NCI-H345 treated with DMSO at 0.1 percent for 48 hours (cell line): ENCODE measurements around the gene IFNA10.
"Not testable (repeated sequence)": the region's sequence is repeated elsewhere in the genome, so short reads cannot be mapped to it uniquely, and the experiment has no call there.

Source experiments
- DNase-seq: peaks from one replicate; lab custom pipeline; 2025; ENCODE audit not compliant: unreplicated experiment; lab: John Stamatoyannopoulos, UW

Gene IFNA10

DNA sequence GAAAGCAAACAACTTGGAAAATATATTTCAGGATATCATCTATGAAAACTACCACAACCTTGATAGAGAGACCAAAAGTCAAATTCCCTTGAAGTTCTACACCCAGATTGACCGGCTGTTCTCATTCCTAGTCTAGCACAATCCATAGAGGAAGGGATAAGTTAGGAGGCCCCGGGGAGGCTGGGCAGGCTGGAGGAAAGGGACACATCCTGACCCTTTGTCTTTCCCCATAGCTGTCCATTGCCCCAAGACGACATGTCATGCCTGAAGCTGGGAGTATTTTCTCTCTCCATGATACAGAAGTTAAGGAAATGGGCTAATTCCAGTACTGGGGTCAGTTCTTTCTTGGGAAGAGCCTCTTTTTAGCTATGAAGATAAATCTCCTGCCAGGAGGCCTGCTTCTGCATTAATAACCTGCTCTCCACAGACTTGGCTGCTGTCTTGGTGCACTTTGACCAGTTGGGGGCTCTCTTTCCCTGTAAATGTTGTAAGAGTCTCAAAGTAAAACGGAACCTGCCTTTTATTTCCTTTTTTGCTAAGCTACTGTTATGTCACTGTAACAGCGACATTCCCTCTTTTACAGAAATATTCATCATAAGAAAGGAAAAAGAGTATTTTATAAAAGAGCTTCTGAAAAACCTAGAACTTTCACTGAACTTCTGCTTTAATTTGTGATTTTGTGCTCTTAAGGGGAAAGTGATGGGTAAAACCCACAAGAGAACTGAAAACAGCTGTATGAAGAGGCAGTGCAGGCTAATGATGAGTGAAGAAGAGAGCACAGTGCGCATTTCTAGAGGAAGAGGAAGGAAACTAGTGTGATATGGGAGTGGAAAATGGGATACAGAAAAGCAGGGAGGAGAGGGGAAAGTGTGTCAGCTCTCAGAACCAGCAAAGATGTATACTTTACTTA lies 11.8 kb downstream of the IFNA10 start:
- not testable (repeated sequence) for DNase-seq

DNA sequence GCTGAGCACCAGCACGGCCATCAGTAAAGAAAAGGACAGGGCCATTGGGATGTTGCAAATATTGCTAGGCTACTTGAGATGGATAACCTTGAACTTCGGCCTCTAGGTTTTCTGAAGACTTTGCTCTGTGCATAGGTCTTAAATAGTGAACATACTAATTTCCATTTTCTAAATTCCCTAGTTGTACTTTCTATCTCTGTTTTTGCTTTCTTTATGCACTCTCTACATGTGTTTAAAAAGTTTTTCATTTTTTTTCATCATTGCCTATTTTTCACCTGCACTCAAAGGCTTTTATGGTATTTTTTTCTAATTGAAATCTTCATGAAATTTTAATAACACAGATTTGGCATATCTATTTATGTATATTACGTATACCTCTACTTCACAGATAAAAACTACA lies 19.5 kb downstream of the IFNA10 start, which contains the start of gene IFNA4:
TSS of gene IFNA4 (minus strand) at position 101 of the 400 bp plus-strand sequence. CDS start at position 45, 56 bp downstream.
- DNase-seq: not testable (repeated sequence)

DNA sequence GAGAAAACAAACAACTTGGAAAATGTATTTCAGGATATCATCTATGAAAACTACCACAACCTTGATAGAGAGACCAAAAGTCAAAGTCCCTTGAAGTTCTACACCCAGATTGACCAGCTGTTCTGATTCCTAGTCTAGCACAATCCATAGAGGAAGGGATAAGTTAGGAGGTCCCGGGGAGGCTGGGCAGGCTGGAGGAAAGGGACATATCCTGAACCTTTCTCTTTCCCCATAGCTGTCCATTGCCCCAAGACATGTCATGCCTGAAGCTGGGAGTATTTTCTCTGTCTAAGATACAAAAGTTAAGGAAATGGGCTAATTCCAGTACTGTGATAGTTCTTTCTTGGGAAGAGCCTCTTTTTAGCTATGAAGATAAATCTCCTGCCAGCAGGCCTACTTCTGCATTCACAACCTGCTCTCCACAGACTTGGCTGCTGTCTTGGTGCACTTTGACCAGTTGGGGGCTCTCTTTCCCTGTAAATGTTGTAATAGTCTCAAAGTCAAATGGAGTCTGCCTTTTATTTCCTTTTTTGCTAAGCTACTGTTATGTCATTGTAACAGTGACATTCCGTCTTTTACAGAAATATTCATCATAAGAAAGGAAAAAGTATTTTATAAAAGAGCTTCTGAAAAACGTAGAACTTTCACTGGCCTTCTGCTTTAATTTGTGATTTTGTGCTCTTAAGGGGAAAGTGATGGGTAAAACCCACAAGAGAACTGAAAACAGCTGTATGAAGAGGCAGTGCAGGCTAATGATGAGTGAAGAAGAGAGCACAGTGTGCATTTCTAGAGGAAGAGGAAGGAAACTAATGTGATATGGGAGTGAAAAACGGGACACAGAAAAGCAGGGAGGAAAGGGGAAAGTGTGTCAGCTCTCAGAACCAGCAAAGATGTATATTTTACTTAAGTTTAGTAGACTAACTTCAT lies 23.9 kb downstream of the IFNA10 start:
- not testable (repeated sequence) for DNase-seq

DNA sequence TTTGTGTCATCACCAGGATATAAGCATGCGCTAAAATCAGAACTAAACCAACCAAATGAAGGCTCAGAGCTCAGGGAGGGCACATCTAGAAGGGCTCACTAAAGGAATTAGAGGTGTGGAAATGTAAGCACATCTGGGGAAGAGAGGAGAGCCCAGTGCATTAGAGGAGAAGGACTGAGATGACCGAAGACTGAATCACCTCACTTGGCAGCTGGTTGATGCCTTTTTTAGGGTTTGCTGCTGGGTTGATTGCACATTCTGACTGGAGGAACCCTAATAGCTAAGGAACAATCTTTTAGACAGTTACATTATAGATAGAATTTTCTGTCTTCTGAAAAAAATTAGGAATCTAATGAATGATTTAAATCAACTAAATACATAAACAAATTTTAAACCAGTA lies 32.3 kb downstream of the IFNA10 start:
- no peak for DNase-seq

DNA sequence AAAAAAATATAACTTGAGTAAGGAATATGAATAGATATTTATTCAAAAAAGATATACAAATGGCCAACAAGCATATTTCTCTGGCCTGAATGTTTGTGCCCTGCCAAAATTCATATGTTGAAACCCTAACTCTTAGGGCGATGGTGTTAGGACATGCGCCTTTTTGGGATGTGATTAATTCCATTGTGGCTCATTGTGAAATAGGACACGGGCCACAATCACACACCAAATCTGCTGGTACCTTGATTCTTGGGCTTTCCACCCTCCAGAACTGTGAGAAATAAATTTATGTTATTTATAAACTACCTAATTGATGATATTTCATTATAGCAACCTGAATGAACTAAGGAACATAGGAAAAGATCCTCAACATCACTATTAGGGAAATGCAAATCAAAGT lies 34.8 kb downstream of the IFNA10 start:
- DNase-seq: no peak

DNA sequence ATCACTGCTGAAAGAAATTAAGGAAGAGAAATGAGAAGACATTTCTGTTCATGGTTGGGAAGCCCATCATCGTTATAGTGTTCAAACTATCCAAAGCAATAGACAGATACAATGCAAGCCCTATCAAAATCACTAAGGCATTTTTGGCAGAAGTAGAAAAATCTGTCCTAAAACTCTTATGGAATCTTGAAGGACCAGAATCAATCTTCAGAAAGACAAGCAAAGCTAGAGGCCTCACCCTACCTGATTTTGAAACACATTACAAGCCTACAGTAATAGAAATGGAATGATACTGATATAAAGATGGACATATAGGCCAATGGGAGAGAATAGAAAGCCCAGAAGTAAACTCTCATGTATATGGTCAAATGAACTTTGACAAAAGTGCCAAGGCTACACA lies 35.6 kb downstream of the IFNA10 start:
- no peak for DNase-seq

DNA sequence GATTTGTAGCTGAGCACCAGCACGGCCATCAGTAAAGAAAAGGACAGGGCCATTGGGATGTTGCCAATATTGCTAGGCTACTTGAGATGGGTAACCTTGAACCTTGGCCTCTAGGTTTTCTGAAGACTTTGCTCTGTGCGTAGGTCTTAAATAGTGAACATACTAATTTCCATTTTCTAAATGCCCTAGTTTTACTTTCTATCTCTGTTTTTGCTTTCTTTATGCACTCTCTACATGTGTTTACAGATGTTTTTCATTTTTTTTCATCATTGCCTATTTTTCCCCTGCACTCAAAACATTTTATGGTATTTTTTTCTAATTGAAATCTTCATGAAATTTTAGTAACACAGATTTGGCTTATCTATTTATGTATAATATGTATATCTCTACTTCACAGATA lies 40.4 kb downstream of the IFNA10 start, which contains the start of gene IFNA21:
TSS of gene IFNA21 (minus strand) at position 101 of the 400 bp plus-strand sequence. CDS start at position 53, 48 bp downstream.
- DNase-seq: not testable (repeated sequence)

DNA sequence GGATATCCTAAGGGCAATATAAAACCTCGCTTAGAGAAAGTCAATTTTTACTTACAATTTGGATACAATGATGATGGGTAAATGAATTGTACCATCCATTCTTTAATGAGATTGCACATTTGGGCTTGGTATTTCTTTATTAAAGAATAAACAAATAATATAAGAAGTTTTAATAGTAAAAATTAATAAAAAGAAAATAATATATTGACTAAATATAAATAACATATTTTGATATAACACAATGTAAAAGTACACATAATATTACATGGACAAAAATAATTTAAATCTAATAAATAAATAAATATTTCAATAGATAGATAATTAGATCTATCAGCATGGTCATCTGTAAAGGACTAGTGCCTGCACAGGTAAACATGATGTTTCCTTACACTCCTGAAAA lies 41.4 kb downstream of the IFNA10 start:
- no peak for DNase-seq

DNA sequence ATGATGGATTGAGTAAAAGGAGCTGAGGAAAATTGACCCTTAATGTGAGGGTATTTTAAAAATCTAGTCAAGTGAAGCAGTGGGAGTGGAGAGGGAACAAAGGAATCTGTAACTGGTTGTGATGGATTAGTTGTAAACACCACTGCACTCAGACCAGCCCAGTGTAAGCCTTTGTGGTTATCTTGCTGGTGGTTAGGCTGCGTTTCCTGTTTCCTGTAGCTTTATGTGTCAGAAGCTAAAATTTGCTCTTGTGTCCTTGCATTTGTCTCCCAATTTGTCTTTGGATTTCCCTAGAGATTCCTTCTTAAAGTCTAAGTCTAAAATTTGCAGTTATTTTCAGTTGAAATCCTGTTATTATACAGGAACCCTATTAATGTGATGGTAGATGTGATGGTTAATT lies 46.8 kb downstream of the IFNA10 start:
- DNase-seq: no peak
